Neuronal stem cell (in vitro differentiated cells): ENCODE results near the gene TRPC3.

Experiments used
- DNase-seq: peaks from one replicate; pipeline ENCODE4 v3.0.0-alpha.2; 2013; ENCODE audit warnings: low spot score
- H2AFZ ChIP-seq: one replicate; pipeline ENCODE4 v1.6.1; 2013; ENCODE audit warnings: mild to moderate bottlenecking, low read length, inconsistent platforms
- H2AK5ac ChIP-seq: 2 replicates; pipeline ENCODE4 v1.6.1; 2013; ENCODE audit warnings: low read depth, mild to moderate bottlenecking, inconsistent platforms, low read length, moderate library complexity, mixed read lengths
- H2BK120ac ChIP-seq: 2 replicates; pipeline ENCODE4 v1.6.1; 2013; ENCODE audit warnings: low read depth, mild to moderate bottlenecking, inconsistent platforms, low read length, moderate library complexity, mixed read lengths
- H2BK12ac ChIP-seq: one replicate; pipeline ENCODE4 v1.6.1; 2013; ENCODE audit warnings: low read length, inconsistent platforms
- H2BK15ac ChIP-seq: 2 replicates; pipeline ENCODE4 v1.6.1; 2013; ENCODE audit warnings: mild to moderate bottlenecking, low read length, inconsistent platforms, mixed read lengths
- H2BK5ac ChIP-seq: one replicate; pipeline ENCODE4 v1.6.1; 2013; ENCODE audit warnings: inconsistent platforms, mild to moderate bottlenecking, low read length, moderate library complexity
- H3K14ac ChIP-seq: one replicate; pipeline ENCODE4 v1.6.1; 2013; ENCODE audit warnings: low read length, inconsistent platforms
- H3K18ac ChIP-seq: 2 replicates; pipeline ENCODE4 v1.6.1; 2013; ENCODE audit warnings: low read length, inconsistent platforms
- H3K23ac ChIP-seq: 2 replicates; pipeline ENCODE4 v1.6.1; 2013; ENCODE audit warnings: low read depth, mild to moderate bottlenecking, mixed read lengths, low read length, inconsistent platforms; ENCODE audit not compliant: poor library complexity
- H3K27ac ChIP-seq: replicated peaks from 3 replicates; pipeline ENCODE4 v1.5.1; 2013; ENCODE audit warnings: low read length, inconsistent platforms
- H3K27me3 ChIP-seq, 3 experiments: 2 replicates each; pipeline ENCODE4 v1.6.1; 2013; ENCODE audit warnings: low read length in 3 of 3, mild to moderate bottlenecking in 2 of 3, inconsistent platforms in 1 of 3, low read depth in 1 of 3, mixed read lengths in 1 of 3, moderate library complexity in 1 of 3; ENCODE audit not compliant: control insufficient read depth in 3 of 3, insufficient read depth in 3 of 3
- H3K36me3 ChIP-seq, 2 donors: replicated peaks in 1 of 2; 2 replicates each; pipeline ENCODE4 v1.6.1; 2013; ENCODE audit warnings: low read length in 2 of 2; ENCODE audit not compliant: control insufficient read depth in 2 of 2, insufficient read depth in 2 of 2
- H3K4ac ChIP-seq: 2 replicates; pipeline ENCODE4 v1.6.1; 2013; ENCODE audit warnings: inconsistent platforms, mild to moderate bottlenecking, low read length, moderate library complexity
- H3K4me1 ChIP-seq, 2 donors: 1 replicate in 1 of 2; 2 replicates in 1 of 2; pipeline ENCODE4 v1.6.1; 2013; ENCODE audit warnings: low read length in 2 of 2, low read depth in 1 of 2; ENCODE audit not compliant: control insufficient read depth in 2 of 2, insufficient read depth in 1 of 2
- H3K4me2 ChIP-seq: one replicate; pipeline ENCODE4 v1.6.1; 2013; ENCODE audit warnings: mild to moderate bottlenecking, low read length, inconsistent platforms; ENCODE audit not compliant: insufficient read depth, poor library complexity, severe bottlenecking
- H3K4me3 ChIP-seq, 2 donors: 2 replicates each; pipeline ENCODE4 v1.5.1; 2013; ENCODE audit warnings: low read length in 2 of 2, mild to moderate bottlenecking in 2 of 2, inconsistent platforms in 1 of 2, moderate library complexity in 1 of 2
- H3K79me1 ChIP-seq: one replicate; pipeline ENCODE4 v1.6.1; 2013; ENCODE audit warnings: low read depth, mild to moderate bottlenecking, inconsistent platforms, low read length, moderate library complexity
- H3K9ac ChIP-seq: one replicate; pipeline ENCODE4 v1.6.1; 2013; ENCODE audit warnings: mild to moderate bottlenecking, low read depth, low read length, inconsistent platforms; ENCODE audit not compliant: poor library complexity
- H3K9me3 ChIP-seq, 2 donors: replicated peaks in 1 of 2; 2 replicates each; pipeline versions ENCODE3 to v1.6.1; 2013; ENCODE audit warnings: low read length in 2 of 2, mild to moderate bottlenecking in 2 of 2, inconsistent platforms in 1 of 2, low read depth in 1 of 2, mixed read lengths in 1 of 2, moderate library complexity in 1 of 2; ENCODE audit not compliant: control insufficient read depth in 2 of 2, insufficient read depth in 1 of 2
- H4K8ac ChIP-seq: one replicate; pipeline ENCODE4 v1.6.1; 2013; ENCODE audit warnings: low read depth, mild to moderate bottlenecking, inconsistent platforms, low read length, moderate library complexity
- H4K91ac ChIP-seq: one replicate; pipeline ENCODE4 v1.6.1; 2013; ENCODE audit warnings: low read length, low read depth, mild to moderate bottlenecking, inconsistent platforms; ENCODE audit not compliant: poor library complexity
- WGBS, 2 donors: extraction: QIAGEN DNeasy Blood & Tissue Kit; methylation state at CpG; one replicate each; pipeline ENCODE4 v1.1.7; 2013; ENCODE audit warnings: missing lambda C conversion rate in 2 of 2, mixed read lengths in 1 of 2; ENCODE audit not compliant: insufficient read length in 2 of 2, insufficient replicate concordance in 1 of 2; ENCODE audit errors: extremely low coverage in 2 of 2; 5-methylcytosine and 5-hydroxymethylcytosine counted together

Gene TRPC3

DNA sequence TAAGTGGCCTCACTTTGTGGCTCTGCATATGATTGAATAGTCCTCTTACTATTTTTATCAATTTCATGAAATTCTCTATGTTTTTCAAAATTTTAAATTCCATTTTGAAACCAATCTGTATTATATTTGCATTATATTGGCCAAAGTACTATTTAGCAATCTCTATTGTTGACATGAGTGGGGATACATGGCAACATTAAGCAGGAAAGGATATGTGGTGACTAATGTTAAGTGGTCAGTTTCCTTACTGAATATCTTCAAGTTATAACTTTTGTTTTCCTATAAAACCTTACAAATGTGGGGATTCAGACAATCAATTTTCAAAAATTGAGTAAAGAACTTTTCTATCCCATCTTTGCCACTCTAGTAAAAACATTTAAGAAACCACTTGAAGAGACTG is 91.7 kb downstream of the TRPC3 start:
- DNase-seq: no peak
- Histone ChIP-seq H3K27me3 (no peaks in the 10 kb centered on the region), H2BK15ac (no peak overlapping the region), H4K8ac (no peak overlapping the region), H3K79me1 (no peaks in the 10 kb centered on the region), H3K23ac (no peak overlapping the region), H2AFZ (no peak overlapping the region), H3K4me3 (no peak overlapping the region), H3K9me3 (no peaks in the 10 kb centered on the region), H3K36me3 (peaks cover 0 to 73% of the 10 kb centered on the region in 2 donors), H3K14ac (no peak overlapping the region), H3K4me1 (peaks cover 0 to 2% of the 10 kb centered on the region in 2 donors), H4K91ac (no peak overlapping the region), H3K9ac (no peak overlapping the region), H3K4ac (no peak overlapping the region), H3K18ac (no peak overlapping the region), H2AK5ac (no peak overlapping the region), H2BK12ac (no peak overlapping the region), H2BK5ac (no peak overlapping the region), H2BK120ac (no peak overlapping the region), H3K27ac (no peak overlapping the region), H3K4me2 (no peak overlapping the region)

DNA sequence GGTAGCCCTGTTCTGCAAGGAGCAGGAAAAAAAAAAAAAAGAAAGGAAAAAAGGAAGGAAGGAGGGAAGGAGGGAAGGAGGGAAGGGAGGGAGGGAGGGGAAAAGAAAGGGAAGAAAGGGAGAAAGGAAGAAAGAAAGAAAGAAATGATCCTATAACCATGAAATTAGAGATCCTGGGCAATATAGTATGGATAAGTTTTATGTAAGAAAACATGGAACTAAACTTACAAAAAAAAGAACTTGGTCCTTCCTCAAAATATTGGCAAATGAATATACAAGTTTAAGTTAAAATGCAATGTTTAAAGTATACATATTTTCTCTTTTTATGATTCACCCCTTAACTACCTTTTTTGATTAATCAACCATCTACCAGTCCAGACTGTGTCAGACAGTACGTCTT is 100.5 kb downstream of the TRPC3 start:
- H4K8ac ChIP-seq: no peak overlapping the region
- peaks cover 2 to 64% of the 10 kb centered on the region in 2 donors for H3K36me3 ChIP-seq
- no peak overlapping the region for H3K9ac ChIP-seq
- H2BK12ac ChIP-seq: no peak overlapping the region
- no peaks in the 10 kb centered on the region for H3K27me3 ChIP-seq
- no peaks in the 10 kb centered on the region for H3K4me1 ChIP-seq
- no peak overlapping the region for H2BK15ac ChIP-seq
- no CpG with 5 or more reads among the region's 1 CpG for WGBS, 2 donors
- no peak overlapping the region for H3K4me2 ChIP-seq
- H2BK120ac ChIP-seq: no peak overlapping the region
- no peak overlapping the region for H3K18ac ChIP-seq
- H3K14ac ChIP-seq: no peak overlapping the region
- no peak overlapping the region for H3K27ac ChIP-seq
- H3K4ac ChIP-seq: no peak overlapping the region
- no peak overlapping the region for H2BK5ac ChIP-seq
- H3K4me3 ChIP-seq: no peak overlapping the region
- no peak overlapping the region for H3K23ac ChIP-seq
- H3K9me3 ChIP-seq: no peaks in the 10 kb centered on the region
- no peaks in the 10 kb centered on the region for H3K79me1 ChIP-seq
- no peak overlapping the region for H4K91ac ChIP-seq
- no peak overlapping the region for H2AK5ac ChIP-seq
- H2AFZ ChIP-seq: no peak overlapping the region
- no peak for DNase-seq

GRCh38 chr4:121846662-121847061 is 105.2 kb downstream of the TRPC3 start:
- H2BK15ac ChIP-seq: no peak overlapping the region
- no peak overlapping the region for H3K4me2 ChIP-seq
- no peak overlapping the region for H3K9ac ChIP-seq
- H3K27me3 ChIP-seq: no peaks in the 10 kb centered on the region
- H3K4ac ChIP-seq: no peak overlapping the region
- no peak for DNase-seq
- no peak overlapping the region for H3K23ac ChIP-seq
- no peak overlapping the region for H2BK12ac ChIP-seq
- H3K4me3 ChIP-seq: no peak overlapping the region
- H3K79me1 ChIP-seq: no peaks in the 10 kb centered on the region
- no peaks in the 10 kb centered on the region for H3K4me1 ChIP-seq
- H3K14ac ChIP-seq: no peak overlapping the region
- no peak overlapping the region for H3K27ac ChIP-seq
- peaks cover 2 to 72% of the 10 kb centered on the region in 2 donors for H3K36me3 ChIP-seq
- no peak overlapping the region for H4K91ac ChIP-seq
- H3K9me3 ChIP-seq: no peaks in the 10 kb centered on the region
- no peak overlapping the region for H4K8ac ChIP-seq
- H3K18ac ChIP-seq: no peak overlapping the region
- H2BK120ac ChIP-seq: no peak overlapping the region
- no peak overlapping the region for H2AK5ac ChIP-seq
- no peak overlapping the region for H2AFZ ChIP-seq
- H2BK5ac ChIP-seq: no peak overlapping the region
- WGBS, 2 donors: no CpG with 5 or more reads among the region's 6 CpGs

- Histone ChIP-seq H2BK5ac (no peak overlapping the region), H4K8ac (no peak overlapping the region), H4K91ac (no peak overlapping the region), H2BK120ac (no peak overlapping the region), H3K4me1 (no peaks in the 10 kb centered on the region), H3K18ac (no peak overlapping the region), H3K4ac (no peak overlapping the region), H2AFZ (no peak overlapping the region), H3K27me3 (no peaks in the 10 kb centered on the region), H2BK12ac (no peak overlapping the region), H3K23ac (no peak overlapping the region), H3K79me1 (no peaks in the 10 kb centered on the region), H3K9me3 (no peaks in the 10 kb centered on the region), H3K4me3 (no peak overlapping the region), H3K27ac (no peak overlapping the region), H3K36me3 (peaks cover 2 to 79% of the 10 kb centered on the region in 2 donors), H3K4me2 (no peak overlapping the region), H2BK15ac (no peak overlapping the region), H3K9ac (no peak overlapping the region), H2AK5ac (no peak overlapping the region), H3K14ac (no peak overlapping the region)
- DNase-seq: no peak
- WGBS, 2 donors: no CpG with 5 or more reads among the region's 4 CpGs
Observed at GRCh38 chr4:121842862-121843261, 109.0 kb downstream of the TRPC3 start.
